ENCODE results near the gene CTSH. TPM values are rescaled to one million over a fixed set of nuclear protein-coding genes. Genes with fewer than 3 reads are reported as not detected.
A peak's percentile ranks its signal among the peaks of the same experiment; 100 is the strongest.

CTSH gene
- total and polyA plus RNA-seq, 2 of the 13 experiments (the other 11 are each of a cell fraction or from before 2014, with no cell fraction given) = 265 to 653 TPM

- TF ChIP-seq, protein P1, sequence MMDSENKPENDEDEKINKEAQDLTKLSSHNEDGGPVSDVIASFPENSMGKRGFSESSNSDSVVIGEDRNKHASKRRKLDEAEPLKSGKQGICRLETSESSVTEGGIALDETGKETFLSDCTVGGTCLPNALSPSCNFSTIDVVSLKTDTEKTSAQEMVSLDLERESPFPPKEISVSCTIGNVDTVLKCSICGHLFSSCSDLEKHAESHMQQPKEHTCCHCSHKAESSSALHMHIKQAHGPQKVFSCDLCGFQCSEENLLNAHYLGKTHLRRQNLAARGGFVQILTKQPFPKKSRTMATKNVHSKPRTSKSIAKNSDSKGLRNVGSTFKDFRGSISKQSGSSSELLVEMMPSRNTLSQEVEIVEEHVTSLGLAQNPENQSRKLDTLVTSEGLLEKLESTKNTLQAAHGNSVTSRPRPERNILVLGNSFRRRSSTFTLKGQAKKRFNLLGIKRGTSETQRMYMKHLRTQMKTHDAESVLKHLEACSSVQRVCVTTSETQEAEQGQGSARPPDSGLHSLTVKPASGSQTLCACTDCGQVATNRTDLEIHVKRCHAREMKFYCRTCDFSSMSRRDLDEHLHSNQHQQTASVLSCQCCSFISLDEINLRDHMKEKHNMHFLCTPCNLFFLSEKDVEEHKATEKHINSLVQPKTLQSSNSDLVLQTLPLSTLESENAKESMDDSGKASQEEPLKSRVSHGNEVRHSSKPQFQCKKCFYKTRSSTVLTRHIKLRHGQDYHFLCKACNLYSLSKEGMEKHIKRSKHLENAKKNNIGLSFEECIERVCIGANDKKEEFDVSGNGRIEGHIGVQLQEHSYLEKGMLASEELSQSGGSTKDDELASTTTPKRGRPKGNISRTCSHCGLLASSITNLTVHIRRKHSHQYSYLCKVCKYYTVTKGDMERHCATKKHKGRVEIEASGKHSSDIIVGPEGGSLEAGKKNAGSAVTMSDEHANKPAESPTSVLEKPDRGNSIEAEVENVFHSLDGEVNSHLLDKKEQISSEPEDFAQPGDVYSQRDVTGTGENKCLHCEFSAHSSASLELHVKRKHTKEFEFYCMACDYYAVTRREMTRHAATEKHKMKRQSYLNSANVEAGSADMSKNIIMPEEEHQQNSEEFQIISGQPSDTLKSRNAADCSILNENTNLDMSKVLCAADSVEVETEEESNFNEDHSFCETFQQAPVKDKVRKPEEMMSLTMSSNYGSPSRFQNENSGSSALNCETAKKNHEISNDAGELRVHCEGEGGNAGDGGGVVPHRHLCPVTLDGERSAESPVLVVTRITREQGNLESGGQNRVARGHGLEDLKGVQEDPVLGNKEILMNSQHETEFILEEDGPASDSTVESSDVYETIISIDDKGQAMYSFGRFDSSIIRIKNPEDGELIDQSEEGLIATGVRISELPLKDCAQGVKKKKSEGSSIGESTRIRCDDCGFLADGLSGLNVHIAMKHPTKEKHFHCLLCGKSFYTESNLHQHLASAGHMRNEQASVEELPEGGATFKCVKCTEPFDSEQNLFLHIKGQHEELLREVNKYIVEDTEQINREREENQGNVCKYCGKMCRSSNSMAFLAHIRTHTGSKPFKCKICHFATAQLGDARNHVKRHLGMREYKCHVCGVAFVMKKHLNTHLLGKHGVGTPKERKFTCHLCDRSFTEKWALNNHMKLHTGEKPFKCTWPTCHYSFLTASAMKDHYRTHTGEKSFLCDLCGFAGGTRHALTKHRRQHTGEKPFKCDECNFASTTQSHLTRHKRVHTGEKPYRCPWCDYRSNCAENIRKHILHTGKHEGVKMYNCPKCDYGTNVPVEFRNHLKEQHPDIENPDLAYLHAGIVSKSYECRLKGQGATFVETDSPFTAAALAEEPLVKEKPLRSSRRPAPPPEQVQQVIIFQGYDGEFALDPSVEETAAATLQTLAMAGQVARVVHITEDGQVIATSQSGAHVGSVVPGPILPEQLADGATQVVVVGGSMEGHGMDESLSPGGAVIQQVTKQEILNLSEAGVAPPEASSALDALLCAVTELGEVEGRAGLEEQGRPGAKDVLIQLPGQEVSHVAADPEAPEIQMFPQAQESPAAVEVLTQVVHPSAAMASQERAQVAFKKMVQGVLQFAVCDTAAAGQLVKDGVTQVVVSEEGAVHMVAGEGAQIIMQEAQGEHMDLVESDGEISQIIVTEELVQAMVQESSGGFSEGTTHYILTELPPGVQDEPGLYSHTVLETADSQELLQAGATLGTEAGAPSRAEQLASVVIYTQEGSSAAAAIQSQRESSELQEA (CRISPR knock-in tag; IDR thresholded peaks at IDR 0.05; ENCODE audit: not compliant biosample characterization) = peak; percentile 65
- TF ChIP-seq, protein P2, sequence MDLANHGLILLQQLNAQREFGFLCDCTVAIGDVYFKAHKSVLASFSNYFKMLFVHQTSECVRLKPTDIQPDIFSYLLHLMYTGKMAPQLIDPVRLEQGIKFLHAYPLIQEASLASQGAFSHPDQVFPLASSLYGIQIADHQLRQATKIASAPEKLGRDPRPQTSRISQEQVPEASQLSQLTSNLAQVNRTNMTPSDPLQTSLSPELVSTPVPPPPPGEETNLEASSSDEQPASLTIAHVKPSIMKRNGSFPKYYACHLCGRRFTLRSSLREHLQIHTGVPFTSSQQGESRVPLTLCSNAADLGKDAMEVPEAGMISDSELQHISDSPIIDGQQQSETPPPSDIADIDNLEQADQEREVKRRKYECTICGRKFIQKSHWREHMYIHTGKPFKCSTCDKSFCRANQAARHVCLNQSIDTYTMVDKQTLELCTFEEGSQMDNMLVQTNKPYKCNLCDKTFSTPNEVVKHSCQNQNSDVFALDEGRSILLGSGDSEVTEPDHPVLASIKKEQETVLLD (CRISPR knock-in tag; IDR thresholded peaks at IDR 0.05; ENCODE audit: low read depth) = peak; percentile 39; the same call in 1 of the 2 replicates
- TF ChIP-seq NFE2 (CRISPR knock-in tag; IDR thresholded peaks at IDR 0.05) = no peak
- TF ChIP-seq GTF2F1 (IDR thresholded peaks at IDR 0.05; ENCODE audit: low read length) = no peak
- TF ChIP-seq, protein P3, sequence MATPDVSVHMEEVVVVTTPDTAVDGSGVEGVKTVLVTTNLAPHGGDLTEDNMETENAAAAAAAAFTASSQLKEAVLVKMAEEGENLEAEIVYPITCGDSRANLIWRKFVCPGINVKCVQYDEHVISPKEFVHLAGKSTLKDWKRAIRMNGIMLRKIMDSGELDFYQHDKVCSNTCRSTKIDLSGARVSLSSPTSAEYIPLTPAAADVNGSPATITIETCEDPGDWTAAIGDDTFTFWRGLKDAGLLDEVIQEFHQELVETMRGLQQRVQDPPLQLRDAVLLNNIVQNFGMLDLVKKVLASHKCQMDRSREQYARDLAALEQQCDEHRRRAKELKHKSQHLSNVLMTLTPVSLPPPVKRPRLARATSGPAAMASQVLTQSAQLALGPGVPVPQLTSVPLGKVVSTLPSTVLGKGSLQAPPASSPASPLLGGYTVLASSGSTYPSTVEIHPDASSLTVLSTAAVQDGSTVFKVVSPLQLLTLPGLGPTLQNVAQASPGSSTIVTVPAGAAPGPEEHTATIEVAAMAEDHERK (CRISPR knock-in tag; IDR thresholded peaks at IDR 0.05; ENCODE audit: low read depth) = no peak
- no peak; the same call in 1 of the 2 replicates for TF ChIP-seq NR2F6 (IDR thresholded peaks at IDR 0.05)
- peak; percentile 81 for TF ChIP-seq NR2F6 (CRISPR knock-in tag; IDR thresholded peaks at IDR 0.05)
- TF ChIP-seq ZNF431 (CRISPR knock-in tag; IDR thresholded peaks at IDR 0.05; ENCODE audit: borderline replicate concordance, low read depth) = peak; percentile 92
- no peak for TF ChIP-seq RFX1 (IDR thresholded peaks at IDR 0.05)
- peak; percentile 88 for TF ChIP-seq ARID5B (CRISPR knock-in tag; IDR thresholded peaks at IDR 0.05)
- TF ChIP-seq, protein P4, sequence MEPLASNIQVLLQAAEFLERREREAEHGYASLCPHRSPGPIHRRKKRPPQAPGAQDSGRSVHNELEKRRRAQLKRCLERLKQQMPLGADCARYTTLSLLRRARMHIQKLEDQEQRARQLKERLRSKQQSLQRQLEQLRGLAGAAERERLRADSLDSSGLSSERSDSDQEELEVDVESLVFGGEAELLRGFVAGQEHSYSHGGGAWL (CRISPR knock-in tag; IDR thresholded peaks at IDR 0.05) = peak; percentile 82; the same call in 1 of the 2 replicates
These were observed 43.6 kb upstream of the CTSH start (continued) for GRCh38 chr15:78988361-78988911.
